Tibial artery (tissue), 4 donors: ENCODE data around the gene NEGR1.

Experiments
- DNase-seq, 2 donors: peaks; one replicate each; pipeline ENCODE4 v3.0.0-alpha.2; 2019
- H3K27ac ChIP-seq, 2 donors: fragments of 200-600 bp; sonication (generic) in 1 of 2; 1 replicate in 1 of 2; 2 replicates in 1 of 2; pipeline ENCODE4 v1.5.1; 2018 to 2019; ENCODE audit warnings: mild to moderate bottlenecking in 1 of 2
- H3K27me3 ChIP-seq, 2 donors: fragments of 200-600 bp; sonication (generic) in 1 of 2; one replicate each; pipeline versions ENCODE4 v1.5.1 to v1.6.0; 2016 to 2019
- H3K36me3 ChIP-seq, 3 donors: fragments of 200-600 bp; sonication (generic) in 2 of 3; one replicate each; pipeline ENCODE4 v1.5.1; 2016 to 2019; ENCODE audit warnings: mild to moderate bottlenecking in 2 of 3
- H3K4me1 ChIP-seq, 4 donors: fragments of 200-600 bp; sonication (generic) in 2 of 4; 1 replicate in 3 of 4; 2 replicates in 1 of 4; pipeline ENCODE4 v1.5.1; 2016 to 2019
- H3K4me3 ChIP-seq, 2 donors: fragments of 200-600 bp; sonication (generic) in 1 of 2; 1 replicate in 1 of 2; 2 replicates in 1 of 2; pipeline ENCODE4 v1.5.1; 2018 to 2019; ENCODE audit warnings: mild to moderate bottlenecking in 2 of 2
- H3K9me3 ChIP-seq, 3 donors: fragments of 200-600 bp; sonication (generic) in 1 of 3; one replicate each; pipeline ENCODE4 v1.5.1; 2016 to 2019
- CTCF ChIP-seq, 2 experiments: fragments of 200-600 bp in 1 of 2; fragments of 450-650 bp in 1 of 2; IDR thresholded peaks; one replicate each; pipeline ENCODE4 v1.5.1; 2017 to 2019; ENCODE audit warnings: antibody characterized with exemption in 2 of 2, mild to moderate bottlenecking in 1 of 2, moderate library complexity in 1 of 2
- intact Hi-C: fragments of 100-400 bp; cut with DNase I; formaldehyde crosslinking; loops from one replicate; pipeline ENCODE4 v1.15.0; 2023; ENCODE audit warnings: low total_unique reads

NEGR1 gene

GRCh38 chr1:71647513-71648300 lies 634.6 kb downstream of the NEGR1 start:
- DNase-seq = no peak
- no peak for TF ChIP-seq CTCF (IDR thresholded peaks at IDR 0.05)
- Histone ChIP-seq H3K4me3 (no peak overlapping the region), H3K27ac (no peak overlapping the region), H3K36me3 (no peaks in the 10 kb centered on the region), H3K9me3 (no peaks in the 10 kb centered on the region), H3K27me3 (no peaks in the 10 kb centered on the region), H3K4me1 (no peaks in the 10 kb centered on the region)
- intact Hi-C loops = no loop called here

- H3K4me3 ChIP-seq = no peak overlapping the region
- H3K9me3 ChIP-seq = no peaks in the 10 kb centered on the region
- H3K4me1 ChIP-seq = no peaks in the 10 kb centered on the region
- TF ChIP-seq CTCF (IDR thresholded peaks at IDR 0.05) = no peak
- H3K27me3 ChIP-seq = no peaks in the 10 kb centered on the region
- no peaks in the 10 kb centered on the region for H3K36me3 ChIP-seq
- no peak overlapping the region for H3K27ac ChIP-seq
- intact Hi-C loops = no loop called here
- no peak for DNase-seq
Measured at GRCh38 chr1:71645015-71645414, 637.3 kb downstream of the NEGR1 start.

GRCh38 chr1:71641903-71642302 lies 640.4 kb downstream of the NEGR1 start:
- H3K9me3 ChIP-seq = no peaks in the 10 kb centered on the region
- no peak overlapping the region for H3K27ac ChIP-seq
- no peak overlapping the region for H3K4me3 ChIP-seq
- no peaks in the 10 kb centered on the region for H3K27me3 ChIP-seq
- H3K36me3 ChIP-seq = no peaks in the 10 kb centered on the region
- DNase-seq = no peak
- no peak for TF ChIP-seq CTCF (IDR thresholded peaks at IDR 0.05)
- intact Hi-C loops = no loop called here
- H3K4me1 ChIP-seq = peaks cover 0 to 6% (median 0%) of the 10 kb centered on the region in 4 donors

- TF ChIP-seq CTCF (IDR thresholded peaks at IDR 0.05) = no peak
- peaks cover 0 to 6% (median 0%) of the 10 kb centered on the region in 4 donors for H3K4me1 ChIP-seq
- H3K36me3 ChIP-seq = no peaks in the 10 kb centered on the region
- H3K27ac ChIP-seq = no peak overlapping the region
- H3K27me3 ChIP-seq = no peaks in the 10 kb centered on the region
- H3K4me3 ChIP-seq = no peak overlapping the region
- no peak for DNase-seq
- H3K9me3 ChIP-seq = no peaks in the 10 kb centered on the region
- intact Hi-C loops = no loop called here
Measured at GRCh38 chr1:71640998-71641397, 641.3 kb downstream of the NEGR1 start.

- TF ChIP-seq CTCF (IDR thresholded peaks at IDR 0.05) = no peak
- Histone ChIP-seq H3K4me3 (no peak overlapping the region), H3K4me1 (peaks cover 0 to 6% (median 0%) of the 10 kb centered on the region in 4 donors), H3K36me3 (no peaks in the 10 kb centered on the region), H3K9me3 (no peaks in the 10 kb centered on the region), H3K27ac (no peak overlapping the region), H3K27me3 (no peaks in the 10 kb centered on the region)
- no peak for DNase-seq
- intact Hi-C loops = no loop called here
Measured at GRCh38 chr1:71640116-71640515, 642.2 kb downstream of the NEGR1 start.
